Measurements from ENCODE around the gene NUDT9.
"Not testable (repeated sequence)": the region's sequence is repeated elsewhere in the genome, so short reads cannot be mapped to it uniquely, and the experiment has no call there.

NUDT9 gene

DNA sequence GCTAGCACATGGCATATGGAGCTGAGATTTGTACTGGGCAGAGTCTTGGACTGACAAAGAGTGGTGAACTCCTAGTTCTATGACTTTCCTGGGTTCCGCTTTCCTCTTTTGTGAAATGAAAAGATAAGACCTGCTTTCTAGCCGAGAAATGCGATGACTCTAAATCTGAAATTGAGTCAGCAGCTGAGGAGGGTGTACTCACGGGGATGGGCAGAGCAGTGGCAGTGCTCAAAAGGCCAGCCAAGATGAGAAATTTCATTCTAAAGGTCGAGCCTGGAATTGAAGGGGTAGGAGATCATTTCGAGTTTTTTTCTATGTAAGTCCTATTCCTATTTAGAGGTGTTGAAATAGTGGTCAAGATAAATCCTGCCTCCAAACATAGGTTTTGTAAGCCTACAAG is 47.0 kb downstream of the NUDT9 start:
- no peak for DNase-seq

DNA sequence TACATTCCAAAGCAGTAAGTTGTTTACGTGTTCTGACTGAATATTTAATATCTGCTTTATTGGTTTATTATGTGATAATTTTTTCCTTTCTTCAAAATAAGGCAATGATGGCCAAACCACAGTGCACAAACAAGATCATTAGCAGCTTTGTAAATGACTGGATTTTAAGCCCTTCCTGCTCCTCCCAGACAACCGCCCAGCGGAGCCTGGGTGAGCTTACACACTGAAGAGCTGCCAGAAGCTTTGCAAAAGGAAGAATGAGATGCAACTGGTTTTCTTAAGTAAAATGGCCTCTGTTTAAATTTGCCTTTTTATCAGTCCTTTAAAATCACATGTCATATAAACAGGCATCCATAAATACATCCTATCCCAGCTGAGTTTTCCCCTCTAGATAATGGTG is 54.6 kb downstream of the NUDT9 start:
- DNase-seq = no peak

DNA sequence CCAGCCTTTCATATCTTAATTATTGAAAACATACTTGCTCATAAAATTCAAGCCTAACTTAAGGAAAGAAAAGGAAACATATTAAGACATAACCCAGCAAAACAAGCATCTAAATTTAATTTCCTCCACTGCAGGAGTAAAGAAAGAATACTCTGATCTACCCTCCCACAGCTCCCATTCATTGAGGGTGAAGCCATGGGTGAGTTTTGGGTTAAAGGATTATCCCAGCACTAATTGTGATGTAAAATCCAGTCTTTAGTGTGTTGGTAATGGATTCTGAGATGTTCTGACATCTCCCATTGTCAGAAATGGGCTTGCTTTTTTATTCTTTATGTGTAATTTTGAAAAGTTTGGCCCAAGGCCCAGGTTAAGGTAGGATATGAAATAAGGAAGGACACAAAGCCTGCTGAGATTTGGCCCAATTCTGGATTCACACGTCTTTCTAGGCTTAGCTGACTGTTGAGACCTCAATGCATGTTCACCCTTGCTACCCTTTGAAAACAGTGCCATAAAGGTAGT is 56.4 kb downstream of the NUDT9 start:
- no peak for DNase-seq

DNA sequence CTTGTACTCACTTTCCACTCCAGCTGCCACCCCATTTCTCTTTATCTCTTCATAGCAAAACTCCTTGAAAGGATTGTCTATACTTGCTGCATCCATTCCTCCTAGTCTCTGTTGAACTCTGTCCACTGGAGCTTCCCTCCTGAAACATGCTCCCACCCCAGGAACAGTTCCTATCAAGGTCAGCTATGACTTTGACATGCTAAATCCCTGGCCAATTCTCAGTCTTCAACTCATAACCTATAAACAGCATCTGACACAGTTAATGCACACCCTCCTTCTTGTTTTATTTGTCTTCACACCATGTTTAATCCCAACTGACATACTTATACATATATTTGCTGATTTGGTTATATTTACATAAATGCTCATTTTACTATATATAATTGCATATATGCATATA is 59.0 kb downstream of the NUDT9 start:
- DNase-seq = no peak

DNA sequence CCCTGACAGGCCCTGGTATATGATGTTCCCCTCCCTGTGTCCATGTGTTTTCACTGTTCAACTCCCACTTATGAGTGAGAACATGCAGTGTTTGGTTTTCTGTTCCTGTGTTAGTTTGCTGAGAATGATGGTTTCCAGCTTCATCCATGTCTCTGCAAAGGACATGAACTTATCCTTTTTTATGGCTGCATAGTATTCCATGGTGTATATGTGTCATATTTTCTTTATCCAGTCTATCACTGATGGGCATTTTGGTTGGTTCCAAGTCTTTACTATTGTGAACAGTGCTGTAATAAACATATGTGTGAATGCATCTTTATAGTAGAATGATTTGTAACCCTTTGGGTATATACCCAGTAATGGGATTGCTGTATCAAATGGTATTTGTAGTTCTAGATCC is 60.9 kb downstream of the NUDT9 start:
- DNase-seq = not testable (repeated sequence)

DNA sequence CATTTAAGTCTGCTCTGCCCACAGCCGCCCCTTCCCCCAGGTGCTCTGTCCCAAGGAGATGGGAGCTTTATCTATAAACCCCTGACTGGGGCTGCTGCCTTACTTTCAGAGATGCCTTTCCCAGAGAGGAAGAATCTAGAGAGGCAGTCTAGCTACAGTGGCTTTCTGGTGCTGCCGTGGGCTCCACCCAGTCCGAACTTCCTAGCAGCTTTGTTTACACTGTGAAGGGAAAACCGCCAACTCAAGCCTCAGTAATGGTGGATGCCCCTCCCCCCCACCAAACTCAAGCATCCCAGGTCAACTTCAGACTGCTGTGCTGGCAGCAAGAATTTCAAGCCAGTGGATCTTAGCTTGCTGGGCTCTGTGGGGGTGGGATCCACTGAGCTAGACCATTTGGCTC is 66.3 kb downstream of the NUDT9 start:
- not testable (repeated sequence) for DNase-seq

DNA sequence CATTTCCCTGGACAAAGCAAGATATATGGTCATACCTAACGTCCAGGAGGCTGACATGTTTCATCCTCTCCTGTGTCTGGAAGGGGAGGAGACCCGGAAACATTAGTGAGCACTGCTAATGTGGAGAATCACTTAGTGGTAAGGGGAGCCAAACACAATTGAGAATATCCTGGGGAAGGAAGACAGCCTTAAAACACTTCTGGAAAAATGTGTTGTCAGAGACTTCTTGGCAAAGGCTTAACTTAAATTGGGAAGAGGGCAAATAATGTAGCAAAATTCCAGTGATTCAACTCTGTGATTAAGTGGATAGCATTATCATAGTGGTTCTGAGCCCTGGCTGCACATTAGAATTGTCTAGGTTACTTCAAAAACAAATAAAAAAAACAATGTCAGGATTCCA is 67.3 kb downstream of the NUDT9 start:
- DNase-seq = no peak

DNA sequence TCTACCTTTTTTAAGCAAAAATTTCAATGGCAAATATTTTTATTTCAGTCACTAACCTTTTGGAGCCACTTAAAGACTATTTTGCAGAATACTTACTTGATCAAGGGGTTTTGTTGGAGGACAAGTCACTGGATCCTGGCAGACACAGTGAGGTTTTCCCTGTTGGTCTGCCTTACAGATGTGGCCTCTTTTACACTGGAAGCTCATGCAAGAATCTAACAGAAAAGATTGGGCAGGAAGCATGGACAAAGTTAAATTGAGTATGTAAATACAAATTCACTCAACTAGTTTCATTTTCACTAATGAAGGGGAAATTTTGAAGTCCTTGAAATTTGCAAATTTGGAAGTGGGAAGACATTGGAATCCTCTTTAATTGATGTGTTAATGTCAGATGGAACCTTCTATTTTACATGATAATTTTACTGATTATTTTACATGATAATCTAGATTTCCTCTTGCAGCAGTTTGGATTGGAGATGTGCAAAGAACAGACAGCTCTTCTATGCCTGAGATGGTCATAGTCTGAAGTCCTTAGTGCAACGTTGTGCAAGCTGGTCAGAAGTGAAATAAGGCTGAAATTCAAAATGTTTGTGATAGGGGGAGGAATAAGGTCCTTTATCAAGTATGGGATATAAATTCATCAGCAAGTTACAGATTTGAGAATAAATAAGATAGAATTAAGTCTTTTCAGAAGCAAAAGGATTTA is 68.4 kb downstream of the NUDT9 start:
- no peak for DNase-seq

DNA sequence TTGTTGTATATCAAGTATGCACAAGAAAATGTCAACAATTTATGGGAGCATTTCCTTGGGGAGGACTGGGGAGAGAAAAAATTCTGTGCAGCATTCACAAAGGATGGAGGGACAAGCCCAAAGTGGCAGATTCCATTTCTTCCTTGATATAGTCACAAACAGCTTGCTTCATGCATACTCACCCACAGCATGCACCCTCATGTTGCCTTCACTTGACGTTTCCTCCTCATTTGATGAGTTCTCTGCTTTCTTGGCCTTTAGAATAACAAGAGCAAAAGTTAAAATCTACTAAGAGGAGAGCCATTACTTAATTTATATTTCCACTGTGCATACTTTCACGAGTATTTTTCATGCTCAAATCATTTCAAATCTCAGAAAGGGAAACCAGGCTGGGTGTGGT is 69.1 kb downstream of the NUDT9 start:
- no peak for DNase-seq

DNA sequence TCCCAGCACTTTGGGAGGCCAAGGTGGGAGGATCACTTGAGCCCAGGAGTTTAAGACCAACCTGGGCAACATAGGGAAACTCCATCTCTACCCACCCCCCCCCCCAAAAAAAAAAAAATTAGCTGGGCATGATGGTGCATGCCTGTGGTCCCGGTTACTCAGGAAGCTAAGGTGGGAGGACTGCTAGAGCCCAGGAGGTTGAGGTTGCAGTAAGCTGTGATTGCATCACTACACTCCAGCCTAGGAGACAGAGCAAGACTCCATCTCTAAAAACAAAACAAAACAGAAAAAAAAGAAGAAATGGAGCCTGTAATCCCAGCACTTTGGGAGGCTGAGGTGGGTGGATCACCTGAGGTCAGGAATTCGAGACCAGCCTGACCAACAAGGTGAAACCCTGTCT is 69.5 kb downstream of the NUDT9 start:
- not testable (repeated sequence) for DNase-seq

DNA sequence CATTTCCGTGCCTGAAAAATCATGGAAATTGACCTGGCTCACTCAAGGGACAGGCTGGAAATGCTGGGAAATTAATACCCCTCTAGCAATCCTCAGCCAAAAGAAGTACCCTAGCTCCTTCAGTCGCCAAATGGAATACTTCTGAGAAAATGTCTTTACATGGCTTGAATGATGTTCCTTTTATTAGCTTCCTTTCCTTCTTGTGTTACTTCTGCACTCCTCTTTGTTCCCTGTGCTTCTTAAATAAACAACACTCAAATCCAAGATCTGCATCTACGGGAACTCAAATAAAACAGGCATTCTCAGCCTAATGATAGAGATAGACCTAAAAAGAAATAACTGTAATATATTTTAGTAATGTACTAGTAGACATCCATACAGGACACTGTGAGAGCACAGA is 70.7 kb downstream of the NUDT9 start:
- no peak for DNase-seq

DNA sequence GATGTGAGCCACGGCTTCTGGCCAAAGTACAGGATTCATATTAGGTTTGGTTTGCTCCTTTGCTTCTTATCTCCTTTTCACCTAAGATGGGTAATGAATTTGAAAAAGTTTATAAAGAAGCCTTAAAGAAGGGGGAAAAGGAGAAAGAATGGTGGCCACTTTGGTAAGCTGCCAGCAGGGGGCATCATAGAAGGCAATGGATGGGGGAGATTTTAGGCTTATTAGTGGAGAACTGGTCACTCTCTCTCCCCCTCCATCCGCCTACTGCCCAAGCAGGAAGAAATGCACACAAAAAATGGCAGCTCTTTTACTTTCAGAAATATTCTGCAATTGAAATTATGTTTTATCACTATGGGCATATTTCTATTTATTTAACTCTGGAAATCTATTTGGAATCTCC is 74.8 kb downstream of the NUDT9 start:
- DNase-seq = no peak

DNA sequence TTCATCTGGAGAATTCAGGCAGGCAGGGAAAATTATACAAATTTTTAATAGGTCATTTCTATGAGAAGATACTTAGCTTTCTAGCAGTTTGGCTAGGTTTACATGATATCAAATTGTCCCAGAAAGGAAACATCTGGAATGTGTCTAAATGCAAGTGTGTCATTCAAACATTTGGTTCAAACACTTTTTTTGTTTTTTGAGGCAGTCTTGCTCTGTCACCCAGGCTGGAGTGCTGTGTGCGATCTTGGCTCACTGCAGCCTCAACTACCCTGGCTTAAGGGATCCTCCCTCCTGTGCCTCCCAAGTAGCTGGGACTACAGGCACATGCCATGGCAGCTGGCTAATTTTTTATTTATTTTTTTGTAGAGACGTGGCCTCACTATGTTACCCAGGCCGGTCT is 75.2 kb downstream of the NUDT9 start:
- DNase-seq = no peak

DNA sequence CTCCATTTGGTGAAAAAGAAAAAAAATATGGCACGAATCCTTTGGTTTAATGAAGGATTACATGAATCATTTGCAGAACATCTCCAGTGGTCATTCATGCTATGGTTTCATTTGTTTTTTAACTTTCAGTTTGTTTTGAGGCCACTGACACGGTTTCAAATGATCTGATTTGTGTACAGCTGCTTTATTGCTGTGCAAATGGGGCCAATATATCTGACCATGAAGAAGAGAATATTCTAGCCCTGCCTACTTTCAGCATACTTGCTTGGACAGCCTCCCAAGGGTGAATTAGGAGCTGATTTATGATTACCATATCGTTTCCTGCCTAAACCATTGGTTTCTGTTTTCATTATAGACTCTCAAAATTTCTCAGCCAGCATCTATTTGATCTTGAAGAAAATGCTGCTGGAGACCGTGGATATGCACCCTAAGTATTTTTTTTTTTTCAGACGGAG is 76.1 kb downstream of the NUDT9 start:
- DNase-seq = no peak

DNA sequence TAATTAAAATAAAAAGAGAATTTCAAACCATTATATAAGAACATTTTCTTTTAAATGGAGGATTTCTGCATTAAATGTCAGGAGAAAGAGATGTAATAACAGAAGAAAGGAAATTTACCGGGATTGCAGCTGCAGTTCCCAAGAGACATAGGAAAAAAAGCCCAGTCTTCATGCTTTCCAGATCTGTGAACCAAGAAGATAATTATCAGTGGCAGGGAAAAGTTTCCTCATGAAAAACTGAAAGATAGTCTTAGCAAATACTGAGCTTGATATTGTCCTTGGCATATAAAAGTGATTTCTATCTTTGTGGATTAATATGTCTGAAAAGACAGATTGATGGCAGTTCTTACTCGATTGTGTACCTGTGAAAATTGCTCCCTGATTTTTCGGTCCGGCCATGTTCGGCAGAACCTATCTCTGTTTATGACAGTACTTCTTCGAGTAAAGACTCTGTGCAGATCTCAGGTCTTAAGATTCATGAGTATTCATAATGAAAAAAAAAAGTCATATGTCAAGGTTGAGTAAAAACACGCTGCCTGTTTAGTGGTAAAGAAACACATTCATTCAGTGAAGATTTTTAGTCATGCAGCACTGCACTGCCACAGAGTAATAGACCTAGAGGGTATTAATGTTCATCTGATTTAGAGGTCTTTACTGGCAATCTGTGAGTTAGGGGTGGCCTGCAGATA is 77.2 kb downstream of the NUDT9 start:
- DNase-seq = no peak

DNA sequence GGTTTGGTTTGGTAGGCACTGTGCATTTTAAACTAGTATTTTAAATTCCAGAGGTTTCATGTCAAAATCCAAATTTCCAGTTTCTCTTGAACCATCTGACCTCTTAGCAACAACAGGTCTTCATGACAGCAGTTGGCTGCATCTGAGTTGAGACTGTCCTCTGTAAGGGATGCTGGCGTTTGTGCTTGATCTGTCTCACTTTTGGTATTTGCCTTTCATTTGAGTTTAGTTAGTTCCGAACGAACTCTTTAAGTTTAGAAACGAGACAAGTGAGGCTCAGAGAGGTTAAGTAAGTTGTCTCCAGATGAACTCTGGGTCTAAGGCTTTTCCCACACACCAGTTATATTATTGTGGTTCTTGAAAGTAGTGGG is 77.7 kb downstream of the NUDT9 start:
- no peak for DNase-seq

DNA sequence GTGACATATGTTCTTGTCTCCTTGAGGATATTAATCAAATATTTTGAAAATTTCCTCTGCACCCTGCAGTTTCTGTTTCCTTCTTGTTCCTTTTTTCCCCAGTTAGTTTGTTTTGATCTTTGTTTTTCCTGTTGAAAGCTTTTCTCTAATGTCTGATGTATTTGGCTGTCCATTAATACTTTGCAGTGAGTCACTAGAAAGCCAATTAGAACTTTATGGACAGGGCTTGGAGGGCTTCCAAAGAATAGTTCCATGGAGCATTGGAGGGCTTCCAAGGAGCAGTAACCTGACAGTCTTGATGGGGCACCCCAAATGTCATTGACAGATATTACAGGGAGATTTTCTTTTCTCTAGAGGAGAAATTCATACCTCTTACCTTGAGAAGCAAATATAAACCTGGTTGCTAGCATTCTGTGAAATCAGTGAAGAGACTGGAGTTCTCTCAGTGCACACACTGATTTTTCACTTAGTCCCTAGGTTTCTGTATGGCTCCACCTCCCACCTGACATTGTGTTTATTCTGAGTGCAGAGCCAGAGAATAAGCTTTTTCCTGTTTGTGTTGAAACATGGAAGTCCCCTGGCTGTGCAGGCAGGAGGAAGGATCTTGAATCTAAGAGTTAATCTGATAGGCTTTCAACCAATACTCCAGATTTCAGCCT is 80.3 kb downstream of the NUDT9 start:
- no peak for DNase-seq

DNA sequence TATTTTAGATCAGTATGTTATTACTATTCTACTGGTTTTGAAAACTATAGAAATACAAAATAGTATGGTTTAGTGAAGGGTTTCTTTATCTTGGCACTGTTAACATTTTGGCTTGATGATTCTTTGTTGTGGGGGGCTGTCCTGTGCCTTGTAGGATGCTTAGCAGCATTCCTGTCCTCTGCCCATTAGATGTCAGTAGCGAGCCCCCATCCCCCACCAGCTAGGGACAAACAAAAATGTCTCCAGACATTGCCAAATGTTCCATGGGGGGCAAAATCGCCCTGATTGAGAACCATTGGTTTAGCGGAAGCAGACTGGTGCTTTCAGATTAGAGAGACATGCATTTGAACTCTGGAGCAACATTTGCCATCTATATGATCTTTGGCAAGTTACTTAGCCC is 83.5 kb downstream of the NUDT9 start:
- DNase-seq = no peak

DNA sequence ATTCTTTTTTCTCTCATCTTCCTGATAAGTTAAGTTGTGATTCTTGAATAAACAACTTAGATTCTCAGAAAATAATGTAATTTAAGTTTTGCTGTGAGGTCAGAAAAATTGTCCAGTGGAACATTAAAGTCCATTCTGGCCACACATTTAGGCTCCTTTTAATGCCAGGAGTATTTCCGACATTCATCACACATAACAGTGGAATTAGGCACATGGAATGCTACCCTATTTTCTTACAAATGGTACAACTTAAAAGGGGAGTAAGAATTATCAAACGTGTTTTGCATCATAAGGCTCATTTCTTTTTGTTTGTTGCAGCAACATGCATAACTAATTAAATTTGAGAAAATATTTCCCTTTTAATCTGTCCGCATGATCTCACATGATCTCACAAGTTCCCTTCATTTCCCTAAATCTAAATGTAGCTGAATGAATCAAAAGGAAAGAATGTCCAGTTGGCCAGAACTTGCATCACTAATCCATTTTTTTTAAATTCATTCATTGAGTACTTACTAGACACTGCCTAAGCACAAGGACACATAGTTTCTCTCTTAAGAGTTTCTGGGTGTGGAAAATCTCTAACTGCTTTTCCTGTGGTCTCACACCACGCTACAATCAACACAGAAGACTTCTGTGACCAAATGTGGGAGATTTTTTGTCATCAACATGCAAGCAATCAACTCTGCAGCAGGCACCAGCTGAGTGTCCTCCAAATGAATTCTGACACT is 84.8 kb downstream of the NUDT9 start:
- DNase-seq = no peak
